Stomach (tissue), 9 donors: Measurements from ENCODE around the gene RASIP1. TPM values are rescaled to one million over a fixed set of nuclear protein-coding genes. Genes with fewer than 3 reads are reported as not detected.

Experiments
- DNase-seq, 2 donors: peaks; one replicate each; pipeline versions ENCODE4 v3.0.0 to v3.0.0-alpha.2; 2013 to 2019
- H3K27ac ChIP-seq, 5 donors: fragments of 200-600 bp in 4 of 5; sonication (generic) in 4 of 5; one replicate each; pipeline ENCODE4 v1.5.1; 2013 to 2019; ENCODE audit warnings: mild to moderate bottlenecking in 1 of 5, moderate library complexity in 1 of 5
- H3K27me3 ChIP-seq, 3 donors: fragments of 200-600 bp; sonication (generic); one replicate each; pipeline ENCODE4 v1.5.1; 2017 to 2019; ENCODE audit warnings: mixed run types in 1 of 3
- H3K36me3 ChIP-seq, 4 donors: fragments of 200-600 bp; sonication (generic); 1 replicate in 3 of 4; 2 replicates in 1 of 4; pipeline ENCODE4 v1.5.1; 2016 to 2019
- H3K4me1 ChIP-seq, 4 donors: fragments of 200-600 bp; sonication (generic); one replicate each; pipeline ENCODE4 v1.5.1; 2016 to 2019
- H3K4me3 ChIP-seq, 4 donors: fragments of 200-600 bp; sonication (generic) in 3 of 4; one replicate each; pipeline ENCODE4 v1.5.1; 2016 to 2019; ENCODE audit warnings: mild to moderate bottlenecking in 1 of 4
- H3K9me3 ChIP-seq, 4 donors: fragments of 200-600 bp; sonication (generic); one replicate each; pipeline ENCODE4 v1.5.1; 2016 to 2019
- EP300 ChIP-seq: sonication (generic); formaldehyde crosslinking; IDR thresholded peaks from one replicate; pipeline ENCODE4 v1.6.1; 2017; ENCODE audit warnings: antibody characterized with exemption
- POLR2A ChIP-seq, 4 donors: fragments of 450-650 bp; IDR thresholded peaks; one replicate each; pipeline ENCODE4 v1.6.1; 2016; ENCODE audit warnings: antibody characterized with exemption in 4 of 4, control low read depth in 2 of 4, mild to moderate bottlenecking in 1 of 4, moderate library complexity in 1 of 4
- POLR2AphosphoS5 ChIP-seq, 3 donors: sonication (generic); formaldehyde crosslinking; IDR thresholded peaks; one replicate each; pipeline ENCODE4 v1.6.1; 2016; ENCODE audit warnings: antibody characterized with exemption in 3 of 3
- WGBS, 5 donors: extraction: QIAGEN DNeasy Blood & Tissue Kit in 3 of 5; methylation state at CpG; one replicate each; pipeline versions ENCODE4 v1.1.5 to v1.1.7; 2013 to 2018; 5-methylcytosine and 5-hydroxymethylcytosine counted together
- intact Hi-C: fragments of 100-400 bp; cut with DNase I; formaldehyde crosslinking; loops from one replicate; pipeline ENCODE4 v1.15.1; 2023; ENCODE audit warnings: low total_unique reads
- polyA plus RNA-seq, 3 donors: library from polyadenylated mRNA; stranded (reverse); fragments of 200-250 nt; gene quantifications; one replicate each; pipeline ENCODE4 v1.2.3, GENCODE V29; 2013
- total RNA-seq, 5 donors: library from RNA; depleted of rRNA; stranded (reverse); fragments of >200 nt; gene quantifications; one replicate each; pipeline versions ENCODE4 v1.1.0 to v1.2.3, GENCODE V29; 2014 to 2016
- TF ChIP-seq, protein P1 (sequence below), 7 experiments: fragments of 450-650 bp in 4 of 7; fragments of 200-600 bp in 3 of 7; sonication (generic) in 3 of 7; IDR thresholded peaks; one replicate each; pipeline ENCODE4 v1.5.1; 2016 to 2019; ENCODE audit warnings: antibody characterized with exemption in 7 of 7, control low read depth in 2 of 7, mild to moderate bottlenecking in 1 of 7
- donor health status: healthy with polysubstance abuse.
- donor health status: Bipolar disorder and iron deficiency.
- donor health status: healthy.

The RASIP1 gene
- total and polyA plus RNA-seq, 8 donors, result 4.7 to 44.9 (median 10.2) TPM

DNA sequence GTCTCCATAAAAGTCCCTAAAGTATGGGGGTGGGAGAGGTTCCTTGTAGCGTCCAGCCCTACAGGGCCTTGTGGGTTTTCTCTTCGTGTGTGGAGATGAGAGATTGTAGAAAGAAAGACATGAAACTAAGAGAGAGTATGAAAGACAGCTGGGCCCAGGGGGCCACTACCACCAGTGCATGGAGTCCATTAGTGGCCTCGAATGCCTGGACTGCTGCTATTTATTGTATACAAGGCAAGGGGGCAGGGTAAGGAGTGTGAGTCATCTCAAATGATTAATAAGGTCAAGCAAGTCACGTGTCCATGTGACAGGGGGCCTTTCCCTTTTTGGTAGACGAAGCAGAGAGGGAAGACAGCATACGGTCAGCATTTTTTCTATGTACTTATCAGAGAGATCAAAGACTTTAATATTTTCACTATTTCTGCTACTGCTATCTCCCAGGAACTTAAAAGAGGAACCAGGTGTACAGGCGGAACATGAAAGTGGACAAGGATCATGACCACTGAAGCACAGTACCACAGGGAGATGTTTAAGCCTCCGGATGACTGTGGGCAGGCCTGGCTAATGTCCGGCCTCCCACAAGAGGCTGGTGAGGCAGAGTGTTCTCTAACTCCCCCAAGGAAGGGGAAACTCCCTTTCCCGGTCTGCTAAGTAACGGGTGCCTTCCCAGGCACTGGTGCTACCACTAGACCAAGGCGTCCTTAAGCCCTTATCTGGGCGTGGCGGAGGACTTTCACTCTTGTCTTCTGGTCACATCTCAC lies 40.4 kb upstream of the RASIP1 start:
- Histone ChIP-seq H3K4me1 (peaks cover 12 to 43% (median 31%) of the 10 kb centered on the region in 4 donors), H3K9me3 (no peaks in the 10 kb centered on the region), H3K27me3 (no peaks in the 10 kb centered on the region), H3K4me3 (no peak overlapping the region), H3K27ac (peak overlapping the region; percentile 79 to 86 (median 81)), H3K36me3 (no peaks in the 10 kb centered on the region)
- intact Hi-C loops, result no loop called here
- TF ChIP-seq POLR2AphosphoS5 (IDR thresholded peaks at IDR 0.05), result peak in 2 of 3 donors; percentile 43 to 46
- TF ChIP-seq EP300, result no peak
- DNase-seq, result peak; percentile 54 to 65
- 26 to 38% (median 36%) methylated on average over 13 to 14 of the region's 14 CpGs for WGBS, 5 donors

DNA sequence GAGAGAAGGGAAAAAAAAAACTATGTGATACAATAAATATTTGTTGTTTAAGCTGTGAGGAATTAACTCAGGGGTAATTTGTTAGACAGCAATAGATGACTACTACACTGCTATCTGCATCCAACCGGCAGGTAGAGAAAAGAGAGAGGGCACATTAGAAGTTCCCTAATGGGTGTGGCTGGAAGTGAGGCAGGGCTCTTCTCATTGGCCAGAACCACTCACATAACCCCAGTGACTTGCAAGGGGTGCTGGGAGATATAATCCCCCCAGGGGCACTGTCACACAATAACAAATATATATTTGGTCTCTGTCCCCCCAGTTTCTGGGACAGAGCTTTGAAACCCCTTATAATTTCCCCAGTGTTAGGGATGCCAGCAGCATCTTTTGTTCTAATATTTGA lies 39.2 kb upstream of the RASIP1 start:
- intact Hi-C loops, result no loop called here
- DNase-seq, result no peak
- Histone ChIP-seq H3K4me3 (no peak overlapping the region), H3K4me1 (peaks cover 19 to 49% (median 31%) of the 10 kb centered on the region in 4 donors), H3K27ac (peak overlapping the region in 3 of 5 donors; percentile 27 to 86 (median 42)), H3K9me3 (no peaks in the 10 kb centered on the region), H3K36me3 (no peaks in the 10 kb centered on the region), H3K27me3 (no peaks in the 10 kb centered on the region)
- TF ChIP-seq, protein P1, sequence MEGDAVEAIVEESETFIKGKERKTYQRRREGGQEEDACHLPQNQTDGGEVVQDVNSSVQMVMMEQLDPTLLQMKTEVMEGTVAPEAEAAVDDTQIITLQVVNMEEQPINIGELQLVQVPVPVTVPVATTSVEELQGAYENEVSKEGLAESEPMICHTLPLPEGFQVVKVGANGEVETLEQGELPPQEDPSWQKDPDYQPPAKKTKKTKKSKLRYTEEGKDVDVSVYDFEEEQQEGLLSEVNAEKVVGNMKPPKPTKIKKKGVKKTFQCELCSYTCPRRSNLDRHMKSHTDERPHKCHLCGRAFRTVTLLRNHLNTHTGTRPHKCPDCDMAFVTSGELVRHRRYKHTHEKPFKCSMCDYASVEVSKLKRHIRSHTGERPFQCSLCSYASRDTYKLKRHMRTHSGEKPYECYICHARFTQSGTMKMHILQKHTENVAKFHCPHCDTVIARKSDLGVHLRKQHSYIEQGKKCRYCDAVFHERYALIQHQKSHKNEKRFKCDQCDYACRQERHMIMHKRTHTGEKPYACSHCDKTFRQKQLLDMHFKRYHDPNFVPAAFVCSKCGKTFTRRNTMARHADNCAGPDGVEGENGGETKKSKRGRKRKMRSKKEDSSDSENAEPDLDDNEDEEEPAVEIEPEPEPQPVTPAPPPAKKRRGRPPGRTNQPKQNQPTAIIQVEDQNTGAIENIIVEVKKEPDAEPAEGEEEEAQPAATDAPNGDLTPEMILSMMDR (IDR thresholded peaks at IDR 0.05), result no peak
- TF ChIP-seq POLR2A (IDR thresholded peaks at IDR 0.05) (no peak), POLR2AphosphoS5 (IDR thresholded peaks at IDR 0.05) (no peak), EP300 (no peak)
- 19 to 59% (median 40%) methylated on average over 1 of the region's 1 CpG for WGBS, 5 donors

DNA sequence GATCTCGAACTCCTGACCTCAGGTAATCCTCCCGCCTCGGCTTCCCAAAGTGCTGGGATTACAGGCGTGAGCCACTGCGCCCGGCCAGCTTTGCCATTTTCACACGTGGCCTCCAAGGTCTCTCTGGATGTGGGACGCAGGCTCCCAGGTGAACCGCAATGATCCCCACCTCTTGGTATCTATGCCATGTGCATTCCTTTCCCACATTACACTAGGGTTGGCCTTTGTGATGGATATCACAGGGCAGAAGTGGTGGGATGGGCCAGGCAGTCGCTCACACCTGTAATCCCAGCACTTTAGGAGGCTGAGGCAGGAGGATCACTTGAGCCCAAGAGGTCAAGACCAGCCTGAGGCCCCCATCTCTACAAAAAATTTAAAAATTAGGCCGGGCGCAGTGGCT lies 37.3 kb upstream of the RASIP1 start:
- H3K9me3 ChIP-seq, result no peaks in the 10 kb centered on the region
- H3K4me3 ChIP-seq, result no peak overlapping the region
- peaks cover 19 to 51% (median 33%) of the 10 kb centered on the region in 4 donors for H3K4me1 ChIP-seq
- no peak for DNase-seq
- intact Hi-C loops, result no loop called here
- no peak for TF ChIP-seq EP300
- TF ChIP-seq, protein P1 (IDR thresholded peaks at IDR 0.05), result no peak
- TF ChIP-seq POLR2A (IDR thresholded peaks at IDR 0.05), result no peak
- TF ChIP-seq POLR2AphosphoS5 (IDR thresholded peaks at IDR 0.05), result no peak
- no peaks in the 10 kb centered on the region for H3K27me3 ChIP-seq
- peak overlapping the region; percentile 13 to 88 (median 81) for H3K27ac ChIP-seq
- H3K36me3 ChIP-seq, result no peaks in the 10 kb centered on the region
- WGBS, 5 donors, result 85 to 94% (median 91%) methylated on average over 11 to 12 of the region's 12 CpGs

GRCh38 chr19:48777139-48777538 lies 36.7 kb upstream of the RASIP1 start:
- Histone ChIP-seq H3K27ac (peak overlapping the region; percentile 81 to 88 (median 85)), H3K27me3 (no peaks in the 10 kb centered on the region), H3K36me3 (no peaks in the 10 kb centered on the region), H3K4me1 (peaks cover 19 to 46% (median 35%) of the 10 kb centered on the region in 4 donors), H3K9me3 (no peaks in the 10 kb centered on the region), H3K4me3 (no peak overlapping the region)
- TF ChIP-seq POLR2AphosphoS5 (IDR thresholded peaks at IDR 0.05), result no peak
- TF ChIP-seq POLR2A (IDR thresholded peaks at IDR 0.05), result no peak
- TF ChIP-seq, protein P1 (IDR thresholded peaks at IDR 0.05), result no peak
- no peak for TF ChIP-seq EP300
- no peak for DNase-seq
- whole genome bisulfite sequencing, 5 donors, result 41 to 77% (median 50%) methylated on average over 5 of the region's 5 CpGs
- intact Hi-C loops, result no loop called here

DNA sequence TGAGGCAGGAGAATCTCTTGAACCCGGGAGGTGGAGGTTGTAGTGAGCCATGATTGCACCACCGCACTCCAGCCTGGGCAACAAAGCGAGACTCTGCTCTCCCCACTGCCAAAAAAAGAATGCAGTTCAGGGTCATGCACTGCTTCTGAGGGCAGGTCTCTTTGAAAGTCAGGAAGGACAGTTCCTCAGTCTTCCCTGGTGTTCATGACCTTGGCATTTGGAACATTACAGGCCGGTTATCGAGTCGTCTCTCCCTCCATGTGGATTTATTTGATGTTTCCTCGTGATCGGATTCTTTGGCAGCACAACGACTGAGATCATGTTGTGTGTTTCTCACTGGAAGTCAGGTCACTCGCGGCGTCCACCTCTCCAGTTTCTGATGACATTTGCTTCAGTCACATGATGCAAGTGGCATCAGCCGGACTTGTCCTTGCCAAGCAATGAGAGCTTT lies 32.1 kb upstream of the RASIP1 start:
- peaks cover 8 to 31% (median 19%) of the 10 kb centered on the region in 4 donors for H3K4me1 ChIP-seq
- no peak overlapping the region for H3K4me3 ChIP-seq
- DNase-seq, result peak; percentile 65 to 89
- peaks cover 0 to 9% (median 0%) of the 10 kb centered on the region in 3 donors for H3K27me3 ChIP-seq
- WGBS, 5 donors, result 27 to 44% (median 39%) methylated on average over 13 of the region's 13 CpGs
- H3K27ac ChIP-seq, result peak overlapping the region; percentile 67 to 88 (median 77)
- TF ChIP-seq POLR2AphosphoS5 (IDR thresholded peaks at IDR 0.05) (peak in 1 of 3 donors; percentile 72), EP300 (no peak)
- TF ChIP-seq, protein P1 (IDR thresholded peaks at IDR 0.05), result no peak
- H3K9me3 ChIP-seq, result no peaks in the 10 kb centered on the region
- H3K36me3 ChIP-seq, result no peaks in the 10 kb centered on the region
- intact Hi-C loops, result no loop called here
